GM12891 (cell line): Measurements from ENCODE around the gene MAP2K7.

ENCODE experiments used
- PAX5 ChIP-seq: IDR thresholded peaks from 2 replicates; pipeline ENCODE4 v1.6.1; 2011; ENCODE audit warnings: low read length, moderate library complexity, mild to moderate bottlenecking; ENCODE audit not compliant: insufficient read depth, severe bottlenecking
- POLR2A ChIP-seq: IDR thresholded peaks from 2 replicates; pipeline ENCODE4 v1.6.1; 2011; ENCODE audit warnings: low read depth, low read length, control low read depth
- POLR2AphosphoS5 ChIP-seq: IDR thresholded peaks from 2 replicates; pipeline ENCODE4 v1.6.1; 2011; ENCODE audit warnings: low read depth, low read length, control low read depth
- POU2F2 ChIP-seq: IDR thresholded peaks from 2 replicates; pipeline ENCODE4 v1.6.1; 2011; ENCODE audit warnings: low read depth, mild to moderate bottlenecking, control low read depth, low read length, moderate library complexity
- TAF1 ChIP-seq: IDR thresholded peaks from 2 replicates; pipeline ENCODE4 v1.6.1; 2011; ENCODE audit warnings: low read depth, low read length, control low read depth

DNA sequence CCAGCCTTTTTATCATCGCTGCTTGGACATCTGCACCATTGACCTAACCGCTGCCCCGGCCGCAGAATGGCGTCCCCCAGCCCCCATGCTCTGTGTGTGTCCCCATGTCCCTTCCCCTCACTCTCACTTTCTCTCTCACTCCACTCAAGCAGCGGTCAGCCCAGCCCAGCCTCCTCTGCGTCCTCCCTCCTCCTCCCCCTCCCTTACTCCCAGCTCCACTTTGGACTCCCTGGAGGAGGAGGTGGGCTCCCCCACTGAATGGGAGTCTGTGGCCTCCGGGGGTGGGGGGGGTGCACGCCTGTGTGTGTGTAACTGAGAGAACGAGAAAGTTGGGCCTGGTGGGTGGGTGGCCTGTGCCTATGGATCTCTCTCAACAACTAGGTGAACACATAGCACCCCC, 2.2 kb downstream of the MAP2K7 start:
- TF ChIP-seq PAX5 (no peak), POLR2A (no peak), POLR2AphosphoS5 (no peak), TAF1 (no peak), POU2F2 (no peak)
